H9 (cell line): ENCODE measurements around the gene CSNK1G1. TPM values are rescaled to one million over a fixed set of nuclear protein-coding genes. Genes with fewer than 3 reads are reported as not detected.

Experiments used
- DNase-seq: peaks from one replicate; pipeline ENCODE4 v3.0.0-alpha.2; 2017
- H2AFZ ChIP-seq: one replicate; pipeline ENCODE4 v1.6.1; 2013; ENCODE audit warnings: mild to moderate bottlenecking, low read length, control low read depth, moderate library complexity
- H2AK5ac ChIP-seq: 2 replicates; pipeline ENCODE4 v1.6.1; 2013; ENCODE audit warnings: low read length, control low read depth, mixed read lengths; ENCODE audit not compliant: insufficient read length
- H2BK120ac ChIP-seq: one replicate; pipeline ENCODE4 v1.6.1; 2013; ENCODE audit warnings: low read depth, mild to moderate bottlenecking, low read length, control low read depth, inconsistent platforms; ENCODE audit not compliant: poor library complexity, severe bottlenecking
- H2BK12ac ChIP-seq: 2 replicates; pipeline ENCODE4 v1.6.1; 2013; ENCODE audit warnings: low read length, control low read depth, mixed read lengths, low read depth; ENCODE audit not compliant: insufficient read length
- H2BK15ac ChIP-seq: 2 replicates; pipeline ENCODE4 v1.6.1; 2013; ENCODE audit warnings: low read depth, low read length, control low read depth
- H2BK20ac ChIP-seq: one replicate; pipeline ENCODE4 v1.6.1; 2013; ENCODE audit warnings: low read depth, mild to moderate bottlenecking, low read length, control low read depth, inconsistent platforms; ENCODE audit not compliant: poor library complexity, severe bottlenecking
- H2BK5ac ChIP-seq: 2 replicates; pipeline ENCODE4 v1.6.1; 2013; ENCODE audit warnings: low read length, control low read depth, mixed read lengths; ENCODE audit not compliant: insufficient read length
- H3K14ac ChIP-seq: 2 replicates; pipeline ENCODE4 v1.6.1; 2013; ENCODE audit warnings: low read length, control low read depth; ENCODE audit not compliant: insufficient read depth
- H3K18ac ChIP-seq: 2 replicates; pipeline ENCODE4 v1.6.1; 2013; ENCODE audit warnings: low read depth, mild to moderate bottlenecking, mixed read lengths, low read length, control low read depth; ENCODE audit not compliant: insufficient read length
- H3K23ac ChIP-seq: 2 replicates; pipeline ENCODE4 v1.6.1; 2013; ENCODE audit warnings: low read length, control low read depth, mixed read lengths, low read depth; ENCODE audit not compliant: insufficient read length
- H3K23me2 ChIP-seq: 2 replicates; pipeline ENCODE4 v1.6.1; 2013; ENCODE audit warnings: low read depth, mild to moderate bottlenecking, mixed read lengths, low read length, control low read depth; ENCODE audit not compliant: insufficient read length, poor library complexity, severe bottlenecking
- H3K27ac ChIP-seq: 2 replicates; pipeline ENCODE4 v1.5.1; 2013; ENCODE audit warnings: low read length, control low read depth, mixed read lengths, low read depth; ENCODE audit not compliant: insufficient read length
- H3K27me3 ChIP-seq: 2 replicates; pipeline ENCODE4 v1.6.1; 2013; ENCODE audit warnings: low read length, control low read depth, inconsistent platforms; ENCODE audit not compliant: insufficient read depth
- H3K4ac ChIP-seq: 2 replicates; pipeline ENCODE4 v1.6.1; 2013; ENCODE audit warnings: low read depth, mild to moderate bottlenecking, control low read depth, inconsistent platforms, low read length, moderate library complexity
- H3K4me1 ChIP-seq: 2 replicates; pipeline ENCODE4 v1.6.1; 2013; ENCODE audit warnings: low read length, control low read depth, inconsistent platforms; ENCODE audit not compliant: insufficient read depth
- H3K4me2 ChIP-seq: 2 replicates; pipeline ENCODE4 v1.6.1; 2013; ENCODE audit warnings: low read length, control low read depth, mixed read lengths; ENCODE audit not compliant: insufficient read length, insufficient read depth
- H3K56ac ChIP-seq: 2 replicates; pipeline ENCODE4 v1.6.1; 2013; ENCODE audit warnings: low read depth, mild to moderate bottlenecking, mixed read lengths, low read length, control low read depth; ENCODE audit not compliant: insufficient read length
- H3K79me1 ChIP-seq: 2 replicates; pipeline ENCODE4 v1.6.1; 2013; ENCODE audit warnings: low read depth, mild to moderate bottlenecking, moderate library complexity, low read length, control low read depth, inconsistent platforms; ENCODE audit not compliant: insufficient read depth, poor library complexity, severe bottlenecking
- H3K79me2 ChIP-seq: 2 replicates; pipeline ENCODE4 v1.6.1; 2013; ENCODE audit warnings: low read length, control low read depth, inconsistent platforms; ENCODE audit not compliant: insufficient read depth
- H3K9ac ChIP-seq: 2 replicates; pipeline ENCODE4 v1.6.1; 2013; ENCODE audit warnings: low read length, control low read depth, mixed read lengths; ENCODE audit not compliant: insufficient read length; ENCODE audit errors: extremely low read depth
- H3K9me3 ChIP-seq: one replicate; pipeline ENCODE4 v1.6.1; 2013; ENCODE audit warnings: low read depth, low read length, inconsistent platforms; ENCODE audit not compliant: control insufficient read depth
- H3T11ph ChIP-seq: one replicate; pipeline ENCODE4 v1.6.1; 2013; ENCODE audit warnings: mild to moderate bottlenecking, low read length, control low read depth, inconsistent platforms
- H4K20me1 ChIP-seq: one replicate; pipeline ENCODE4 v1.6.1; 2013; ENCODE audit not compliant: control insufficient read depth, insufficient read length, insufficient read depth
- H4K5ac ChIP-seq: 2 replicates; pipeline ENCODE4 v1.6.1; 2013; ENCODE audit warnings: low read depth, mild to moderate bottlenecking, mixed read lengths, low read length, control low read depth; ENCODE audit not compliant: insufficient read length
- H4K8ac ChIP-seq: replicated peaks from 2 replicates; pipeline ENCODE4 v1.6.1; 2013; ENCODE audit warnings: low read length, control low read depth, mixed read lengths, low read depth; ENCODE audit not compliant: insufficient read length
- H4K91ac ChIP-seq: 2 replicates; pipeline ENCODE4 v1.6.1; 2013; ENCODE audit warnings: low read depth, mild to moderate bottlenecking, moderate library complexity, mixed read lengths, low read length, control low read depth; ENCODE audit not compliant: insufficient read length
- H3K27ac Mint-ChIP-seq, 3 experiments: 2 replicates in 2 of 3; 3 replicates in 1 of 3; pipeline ENCODE4 v1.8.0; 2020 to 2021; ENCODE audit warnings: mixed read lengths in 3 of 3, mild to moderate bottlenecking in 1 of 3, moderate library complexity in 1 of 3
- H3K27me3 Mint-ChIP-seq: 2 replicates; pipeline ENCODE4 v1.8.0; 2021; ENCODE audit warnings: low read depth, mild to moderate bottlenecking, moderate library complexity, mixed read lengths
- H3K36me3 Mint-ChIP-seq, 3 experiments: 2 replicates in 2 of 3; 3 replicates in 1 of 3; pipeline ENCODE4 v1.8.0; 2020 to 2021; ENCODE audit warnings: low read depth in 3 of 3, mixed read lengths in 3 of 3; ENCODE audit not compliant: insufficient read depth in 1 of 3
- H3K4me1 Mint-ChIP-seq, 2 experiments: 2 replicates each; pipeline ENCODE4 v1.8.0; 2020; ENCODE audit warnings: mixed read lengths in 2 of 2
- H3K4me3 Mint-ChIP-seq, 2 experiments: 2 replicates in 1 of 2; 3 replicates in 1 of 2; pipeline ENCODE4 v1.8.0; 2020 to 2021; ENCODE audit warnings: mild to moderate bottlenecking in 2 of 2, mixed read lengths in 2 of 2, moderate library complexity in 1 of 2
- H3K9me3 Mint-ChIP-seq, 2 experiments: 2 replicates in 1 of 2; 3 replicates in 1 of 2; pipeline ENCODE4 v1.8.0; 2020; ENCODE audit warnings: mild to moderate bottlenecking in 2 of 2, mixed read lengths in 2 of 2, moderate library complexity in 1 of 2
- WGBS: extraction: QIAGEN DNeasy Blood & Tissue Kit; methylation state at CpG from one replicate; pipeline ENCODE4 v1.1.7; 2013; ENCODE audit warnings: missing lambda C conversion rate, low lambda C conversion rate, mixed read lengths; ENCODE audit not compliant: insufficient read length; ENCODE audit errors: extremely low coverage; 5-methylcytosine and 5-hydroxymethylcytosine counted together
- total RNA-seq: library from RNA; stranded (reverse); gene quantifications from 2 replicates; pipeline ENCODE4 v1.2.1, GENCODE V29; 2021
- TF ChIP-seq, protein P1 (sequence below): fragments of 200-600 bp; sonication (generic); conservative IDR thresholded peaks from 3 replicates; pipeline ENCODE4 v1.8.0; 2021; ENCODE audit warnings: antibody characterized with exemption, mild to moderate bottlenecking

The CSNK1G1 gene
- total RNA-seq, 1 experiment from 2014 or later, result 17.1 TPM

DNA sequence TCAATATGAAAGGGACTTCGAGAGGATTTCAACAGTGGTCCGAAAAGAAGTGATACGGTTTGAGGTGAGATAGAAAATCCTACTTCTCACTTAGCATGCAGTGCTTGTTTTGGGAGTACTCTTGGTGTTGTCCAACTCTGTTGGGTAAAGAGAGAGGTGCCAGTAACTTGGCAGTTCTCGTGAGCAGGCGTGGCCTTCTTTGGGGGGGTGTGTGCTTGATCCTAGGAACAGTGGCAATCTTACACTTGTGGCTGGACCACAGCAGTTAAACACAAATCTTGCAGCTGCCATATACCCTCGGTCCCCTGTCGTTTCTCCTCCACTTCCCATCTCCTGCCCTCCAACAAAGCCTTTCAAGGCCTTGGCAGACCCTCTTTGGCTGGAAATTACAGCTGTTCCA lies 219.6 kb downstream of the CSNK1G1 start:
- H3K23me2 ChIP-seq, result no peaks in the 10 kb centered on the region
- H4K5ac ChIP-seq, result no peak overlapping the region
- H3T11ph ChIP-seq, result no peak overlapping the region
- no CpG with 5 or more reads among the region's 7 CpGs for WGBS
- no peak overlapping the region for H3K27ac ChIP-seq
- H3K4me1 Mint-ChIP-seq, result peaks cover 0 to 11% of the 10 kb centered on the region in 2 experiments; a peak in 2 of 4 replicates
- no peak overlapping the region for H2BK5ac ChIP-seq
- no peak overlapping the region for H3K56ac ChIP-seq
- H3K4me1 ChIP-seq, result no peaks in the 10 kb centered on the region
- no peak overlapping the region for H2AFZ ChIP-seq
- no peak overlapping the region for H3K4me3 Mint-ChIP-seq
- H3K9me3 ChIP-seq, result no peaks in the 10 kb centered on the region
- H3K23ac ChIP-seq, result no peak overlapping the region
- no peak overlapping the region for H3K14ac ChIP-seq
- no peak overlapping the region for H2BK20ac ChIP-seq
- no peaks in the 10 kb centered on the region for H3K9me3 Mint-ChIP-seq
- DNase-seq, result no peak
- H3K27ac Mint-ChIP-seq, result no peak overlapping the region
- no peaks in the 10 kb centered on the region for H3K79me1 ChIP-seq
- H3K4ac ChIP-seq, result no peak overlapping the region
- no peak overlapping the region for H3K9ac ChIP-seq
- no peaks in the 10 kb centered on the region for H3K79me2 ChIP-seq
- no peaks in the 10 kb centered on the region for H4K20me1 ChIP-seq
- H3K27me3 Mint-ChIP-seq, result no peaks in the 10 kb centered on the region
- peaks cover 12 to 52% (median 46%) of the 10 kb centered on the region in 3 experiments; a peak in 6 of 7 replicates for H3K36me3 Mint-ChIP-seq
- H4K91ac ChIP-seq, result no peak overlapping the region
- H4K8ac ChIP-seq, result no peak overlapping the region
- H2BK120ac ChIP-seq, result no peak overlapping the region
- TF ChIP-seq, protein P1, sequence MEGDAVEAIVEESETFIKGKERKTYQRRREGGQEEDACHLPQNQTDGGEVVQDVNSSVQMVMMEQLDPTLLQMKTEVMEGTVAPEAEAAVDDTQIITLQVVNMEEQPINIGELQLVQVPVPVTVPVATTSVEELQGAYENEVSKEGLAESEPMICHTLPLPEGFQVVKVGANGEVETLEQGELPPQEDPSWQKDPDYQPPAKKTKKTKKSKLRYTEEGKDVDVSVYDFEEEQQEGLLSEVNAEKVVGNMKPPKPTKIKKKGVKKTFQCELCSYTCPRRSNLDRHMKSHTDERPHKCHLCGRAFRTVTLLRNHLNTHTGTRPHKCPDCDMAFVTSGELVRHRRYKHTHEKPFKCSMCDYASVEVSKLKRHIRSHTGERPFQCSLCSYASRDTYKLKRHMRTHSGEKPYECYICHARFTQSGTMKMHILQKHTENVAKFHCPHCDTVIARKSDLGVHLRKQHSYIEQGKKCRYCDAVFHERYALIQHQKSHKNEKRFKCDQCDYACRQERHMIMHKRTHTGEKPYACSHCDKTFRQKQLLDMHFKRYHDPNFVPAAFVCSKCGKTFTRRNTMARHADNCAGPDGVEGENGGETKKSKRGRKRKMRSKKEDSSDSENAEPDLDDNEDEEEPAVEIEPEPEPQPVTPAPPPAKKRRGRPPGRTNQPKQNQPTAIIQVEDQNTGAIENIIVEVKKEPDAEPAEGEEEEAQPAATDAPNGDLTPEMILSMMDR, result no peak
- H3K18ac ChIP-seq, result no peak overlapping the region
- H2BK15ac ChIP-seq, result no peak overlapping the region
- no peak overlapping the region for H2AK5ac ChIP-seq
- no peak overlapping the region for H2BK12ac ChIP-seq
- H3K27me3 ChIP-seq, result no peaks in the 10 kb centered on the region
- H3K4me2 ChIP-seq, result no peak overlapping the region
